Ramos (cell line): ENCODE measurements around the gene MMS22L.

Source experiments
- in situ Hi-C: fragments of 300-500 bp; cut with MboI; formaldehyde crosslinking; loops from one replicate; pipeline ENCODE4 v1.14.3; 2022; ENCODE audit warnings: low sequenced_read_pairs; ENCODE audit not compliant: unreplicated experiment

The MMS22L gene

DNA sequence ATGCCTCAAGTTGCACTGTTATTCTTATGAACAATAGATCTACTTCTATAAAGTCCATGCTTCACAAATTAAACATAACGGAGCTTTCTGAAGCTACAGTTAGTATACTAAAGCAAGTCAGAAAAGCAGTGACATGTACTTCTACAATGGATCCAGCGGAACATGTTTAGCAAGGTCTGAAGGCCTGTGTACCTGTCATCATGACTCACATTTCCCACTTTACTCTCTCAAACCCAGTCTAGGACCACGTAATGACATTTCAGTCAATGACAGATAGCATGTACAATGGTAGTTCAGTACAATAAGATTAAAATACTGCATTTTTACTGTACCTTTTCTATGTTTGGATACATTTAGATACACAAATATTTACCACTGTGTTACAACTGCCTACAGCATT is 132.1 kb downstream of the MMS22L start:
- in situ Hi-C loops = no loop called here

DNA sequence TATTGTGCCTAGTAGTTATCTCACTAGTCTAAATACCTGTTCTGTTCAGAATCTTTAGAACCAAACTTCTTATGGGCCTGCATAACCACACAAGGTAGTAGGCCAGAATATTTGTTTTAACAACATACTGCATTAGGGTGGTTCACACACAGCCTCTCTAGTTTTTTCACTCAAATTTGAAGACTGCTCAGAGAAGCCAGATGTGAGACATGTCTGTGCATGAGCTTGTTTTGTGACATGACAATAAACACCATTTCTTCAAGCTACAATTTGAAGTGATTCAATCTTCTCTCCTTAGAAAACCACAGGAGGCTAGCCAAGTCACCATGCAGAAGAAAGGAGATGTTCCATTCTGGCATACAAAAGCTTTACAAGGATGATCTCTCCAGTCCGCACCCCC is 135.6 kb downstream of the MMS22L start:
- in situ Hi-C loops = no loop called here

DNA sequence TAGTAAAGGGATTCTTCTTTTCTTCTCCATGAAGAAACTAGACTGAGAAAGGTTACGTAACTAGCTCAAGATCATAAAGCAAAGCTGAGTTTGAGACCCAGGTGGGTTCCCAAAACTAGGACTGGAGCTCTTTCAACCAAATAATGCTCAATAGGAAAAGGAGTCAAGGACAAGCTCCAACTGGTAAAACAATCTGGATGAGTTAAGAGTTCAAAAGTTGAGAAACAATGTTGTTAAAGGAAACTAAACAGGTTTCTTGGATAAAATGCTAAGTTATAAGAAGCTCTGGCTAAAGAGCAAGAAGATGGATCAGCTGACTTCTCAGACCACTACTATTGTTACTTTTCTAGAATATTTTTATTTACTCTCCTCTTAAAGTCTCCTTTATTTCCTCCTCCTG is 137.3 kb downstream of the MMS22L start:
- in situ Hi-C loops = no loop called here

DNA sequence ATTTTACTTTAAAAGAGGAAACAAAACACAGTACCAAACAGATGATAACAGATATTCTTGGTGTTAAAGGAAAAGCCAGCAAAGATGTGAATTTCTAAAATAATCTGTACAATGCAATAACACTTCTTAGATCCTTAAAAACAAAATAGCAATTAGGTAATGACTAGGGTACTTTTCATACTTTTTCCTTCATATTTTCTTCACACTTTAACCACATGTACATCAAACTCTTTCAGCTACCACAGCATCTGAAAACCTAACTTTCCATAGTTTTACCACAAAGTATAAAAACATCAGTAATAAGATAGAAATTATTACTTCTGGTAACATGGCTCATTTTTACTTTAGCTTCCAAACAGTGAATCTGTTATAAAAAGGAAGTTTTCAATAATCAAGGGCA is 141.3 kb downstream of the MMS22L start:
- in situ Hi-C loops = no loop called here

DNA sequence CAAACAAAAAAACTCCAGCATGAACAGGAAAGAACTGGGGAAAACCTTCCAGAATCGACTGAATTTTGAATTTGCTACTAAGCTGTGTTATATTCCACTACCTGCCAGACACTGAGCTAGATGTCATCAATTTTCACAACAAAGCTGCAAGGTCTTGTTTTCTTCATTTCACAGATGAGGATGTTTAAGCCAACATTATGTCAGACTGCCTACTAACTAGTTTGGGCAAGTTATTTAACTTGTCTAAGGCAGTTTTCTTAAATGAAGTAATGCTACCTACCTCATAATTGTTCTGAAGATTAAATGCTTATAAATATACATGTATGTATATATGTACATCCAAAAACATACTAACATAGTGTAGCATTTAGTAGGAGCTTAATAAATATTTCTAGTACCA is 144.4 kb downstream of the MMS22L start:
- in situ Hi-C loops = no loop called here

DNA sequence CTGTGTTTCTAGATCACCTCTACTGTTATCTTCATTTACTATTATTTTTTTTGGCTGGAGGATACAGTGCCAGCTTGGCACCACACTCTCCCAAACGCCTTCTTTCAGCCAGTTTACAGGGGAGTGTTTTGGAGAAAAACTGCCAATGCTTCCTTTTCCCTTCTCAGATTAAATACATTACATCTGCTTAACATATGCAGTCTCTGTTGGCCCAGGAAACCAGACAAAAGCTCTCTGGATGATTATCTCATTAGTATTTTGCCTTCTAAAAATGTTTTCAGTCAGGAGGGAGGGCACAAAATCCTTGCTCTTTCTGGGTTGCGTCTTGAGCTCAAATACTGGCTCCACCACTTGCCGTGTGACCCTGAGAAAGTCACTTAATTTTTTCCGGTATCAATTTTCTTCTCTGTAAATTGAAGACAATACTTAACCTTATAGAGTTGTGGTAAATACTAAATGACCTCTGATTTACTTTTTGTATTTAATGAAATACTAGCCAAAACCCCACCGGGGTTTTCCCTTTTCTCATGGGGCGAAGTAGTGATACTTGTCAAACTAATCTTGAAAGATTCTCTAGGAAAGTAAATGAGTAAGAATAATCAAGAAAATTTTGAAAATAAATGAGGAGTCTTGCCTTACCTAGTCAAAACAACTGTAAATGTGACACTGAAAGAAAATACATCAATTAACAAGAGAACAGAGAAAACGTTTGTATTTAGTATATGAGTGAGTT is 146.2 kb downstream of the MMS22L start:
- in situ Hi-C loops = no loop called here

DNA sequence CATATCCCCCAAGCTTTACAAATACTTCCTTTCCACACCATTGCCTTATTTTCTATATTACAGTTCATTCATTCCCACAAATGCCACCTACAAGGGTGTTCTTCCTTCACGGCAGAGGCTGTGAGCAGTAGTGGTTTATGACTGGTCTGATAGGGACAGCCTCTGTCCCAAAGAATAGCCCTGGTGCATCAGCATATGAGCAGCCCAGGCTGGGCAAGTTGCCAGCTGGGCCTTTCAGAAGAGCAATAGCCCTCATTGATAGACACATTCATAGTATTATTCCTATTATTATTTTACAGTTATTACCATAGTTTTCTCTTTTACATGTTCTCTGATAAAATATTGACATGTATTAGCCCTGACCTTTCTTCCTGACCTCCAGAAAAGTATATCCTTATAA is 149.9 kb downstream of the MMS22L start:
- in situ Hi-C loops = no loop called here

DNA sequence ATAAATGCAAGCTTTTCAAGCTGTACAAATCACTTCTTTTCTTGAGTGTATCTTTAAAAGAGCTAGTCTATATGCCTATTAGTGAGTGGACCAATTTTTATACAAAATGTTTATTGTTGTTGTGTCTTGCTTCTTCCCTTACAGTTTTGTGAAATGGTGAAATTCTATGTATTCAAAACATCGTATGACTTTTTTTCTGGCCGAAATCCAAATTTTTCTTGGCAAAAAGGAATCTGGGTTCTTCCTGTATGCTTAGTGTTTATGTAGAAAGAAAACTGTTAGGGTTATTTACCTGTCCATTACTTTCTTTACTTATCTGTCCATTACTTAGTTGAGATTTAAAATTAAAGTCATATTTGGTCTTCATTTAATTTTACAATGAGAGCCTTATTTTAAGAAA is 153.9 kb downstream of the MMS22L start:
- in situ Hi-C loops = no loop called here

DNA sequence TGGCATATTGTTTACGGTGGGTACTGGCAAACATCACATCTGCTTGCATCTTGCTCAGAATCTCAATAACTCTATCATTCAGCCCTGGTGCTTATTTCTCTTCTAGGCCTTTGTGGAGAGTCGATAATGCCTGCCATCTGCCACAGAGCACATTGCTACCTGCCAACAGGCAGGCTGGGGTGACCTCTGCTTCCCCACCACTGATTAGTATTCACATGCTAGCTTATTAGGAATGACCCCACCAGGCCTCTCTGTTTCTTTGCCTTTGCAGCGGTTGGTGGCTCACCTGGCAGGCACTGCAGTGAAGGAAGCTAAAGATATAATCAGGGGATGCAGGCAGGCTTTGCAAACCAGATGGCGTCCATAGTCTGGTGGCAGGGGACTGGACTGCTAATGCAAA is 154.5 kb downstream of the MMS22L start:
- in situ Hi-C loops = no loop called here

DNA sequence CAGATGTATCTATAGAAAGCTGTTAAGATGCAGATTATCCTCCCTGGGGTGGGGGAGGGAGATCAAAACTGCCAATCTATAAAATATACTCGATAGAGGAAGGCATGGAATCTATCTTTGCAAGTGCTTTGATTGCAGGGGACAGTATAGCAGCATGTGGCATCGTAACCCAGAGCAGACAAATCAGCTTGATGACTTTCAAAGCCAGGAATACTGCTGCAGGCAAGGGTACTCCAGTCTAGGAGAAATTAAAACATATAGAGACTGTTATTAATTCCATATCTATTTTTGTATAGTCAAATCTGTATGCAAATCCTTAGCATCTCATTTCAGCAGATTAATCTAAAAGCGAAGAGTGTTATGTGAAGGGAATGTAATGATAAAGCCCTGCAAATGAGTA is 159.4 kb downstream of the MMS22L start:
- in situ Hi-C loops = no loop called here

DNA sequence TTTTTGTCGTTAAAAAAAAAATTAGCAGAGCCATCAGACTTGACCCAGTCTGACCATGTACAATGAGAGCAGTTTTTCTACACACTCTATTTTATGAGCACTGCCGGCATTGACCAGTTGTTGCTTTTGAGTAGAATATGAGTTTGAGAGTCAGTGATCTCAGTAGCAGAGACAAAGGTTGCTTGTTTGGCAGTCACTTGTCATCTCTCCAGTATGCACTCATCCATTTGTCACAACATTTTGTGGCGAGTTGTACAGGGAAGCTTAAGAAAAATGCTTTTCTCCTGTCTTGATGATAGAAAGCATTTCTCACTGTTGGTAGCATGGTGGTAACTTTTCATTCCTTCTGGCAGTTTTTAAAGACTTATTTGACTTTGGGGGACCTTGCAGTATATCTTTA is 159.9 kb downstream of the MMS22L start:
- in situ Hi-C loops = no loop called here

DNA sequence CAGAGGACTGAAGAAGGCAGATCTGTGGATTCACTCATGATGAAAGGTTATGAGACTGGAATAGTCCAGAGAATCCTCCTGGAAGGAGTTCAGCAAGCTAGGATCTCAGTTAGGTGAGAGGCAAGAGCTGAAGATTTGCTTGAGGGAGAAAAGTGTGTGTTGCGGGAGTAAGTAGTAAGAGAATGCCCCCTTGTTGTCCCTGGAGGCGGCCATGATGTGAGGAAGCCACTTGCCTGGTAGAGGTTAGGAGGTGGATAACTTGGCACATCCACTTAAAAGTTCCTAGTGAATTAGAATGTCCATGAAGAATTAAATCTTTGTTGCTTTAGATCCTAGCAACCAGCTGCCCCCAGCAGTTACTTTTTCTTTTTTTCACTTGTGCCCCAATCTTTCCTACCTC is 162.5 kb downstream of the MMS22L start:
- in situ Hi-C loops = no loop called here

DNA sequence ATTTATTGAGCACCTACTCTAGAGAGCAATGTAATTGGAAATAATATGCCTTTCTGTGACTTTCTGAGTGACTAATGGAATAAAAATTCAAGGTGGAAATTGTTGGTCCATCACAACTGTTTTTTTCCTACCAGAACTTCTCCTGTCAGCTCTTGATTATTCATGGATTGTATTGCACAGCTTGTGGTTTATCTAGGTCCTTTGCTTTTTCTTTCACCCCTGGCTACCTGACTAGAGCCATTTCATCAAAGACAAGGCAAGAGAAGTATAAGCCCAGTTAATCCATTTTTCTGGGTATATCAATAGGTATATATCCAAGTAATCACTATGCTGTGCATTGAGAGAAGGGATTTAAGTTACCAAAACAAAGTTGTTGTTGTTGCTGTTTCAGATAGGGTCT is 168.4 kb downstream of the MMS22L start:
- in situ Hi-C loops = no loop called here

DNA sequence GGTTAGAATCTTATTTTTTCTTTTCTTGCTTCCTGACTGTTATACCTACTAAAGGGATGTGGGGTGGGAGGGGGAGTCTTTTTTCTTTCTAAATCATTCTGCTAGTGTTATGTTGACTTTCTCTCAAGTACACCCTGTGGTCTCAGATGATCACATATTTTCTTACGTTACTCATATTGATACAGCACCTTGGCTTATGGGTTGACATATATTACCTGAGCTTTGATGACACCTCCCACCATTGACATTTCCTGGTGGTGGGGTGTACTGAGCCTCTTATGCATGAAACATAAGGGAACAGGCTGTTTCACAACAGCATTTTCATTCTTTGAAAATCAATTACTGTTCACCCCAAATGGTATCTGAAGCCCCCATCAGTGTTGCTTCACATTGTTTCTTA is 169.8 kb downstream of the MMS22L start:
- in situ Hi-C loops = no loop called here

DNA sequence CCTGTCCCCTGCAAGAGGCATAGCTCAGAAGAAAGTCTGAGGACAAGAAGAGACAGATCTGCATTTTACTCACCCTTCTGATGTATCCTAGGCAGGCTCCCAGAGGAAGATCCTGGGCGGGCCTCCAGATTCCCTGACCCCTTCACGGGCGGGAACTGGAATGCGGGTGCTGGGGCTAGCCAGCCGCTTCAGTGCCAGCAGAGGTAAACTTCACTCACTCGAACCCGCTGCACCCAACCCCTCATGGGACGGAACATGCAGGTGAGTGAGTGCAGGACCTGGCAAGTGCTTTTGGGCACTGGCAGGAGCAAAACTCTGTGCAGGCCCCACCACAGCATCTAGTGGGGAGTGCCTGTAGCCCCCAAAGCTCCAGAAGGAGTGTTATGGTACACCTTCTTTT is 171.8 kb downstream of the MMS22L start:
- in situ Hi-C loops = no loop called here

DNA sequence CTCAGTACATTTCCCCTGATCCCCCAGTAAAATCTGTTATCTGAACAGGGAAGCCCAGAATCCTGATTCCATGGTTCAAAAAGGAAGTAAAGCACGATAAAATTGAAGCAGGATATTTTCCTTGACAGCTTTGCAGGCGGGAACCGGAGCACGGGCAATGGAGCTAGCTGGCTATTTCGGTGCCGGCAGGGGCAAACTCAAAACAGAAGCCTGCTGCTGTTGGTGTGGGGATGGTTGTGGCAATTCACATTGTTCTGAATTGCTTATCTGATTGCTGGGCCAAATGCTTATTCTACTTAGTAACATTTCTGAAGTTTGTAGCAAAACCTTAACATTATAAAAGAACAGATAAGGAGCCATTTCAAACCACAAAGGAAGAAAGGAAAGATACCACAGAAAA is 172.4 kb downstream of the MMS22L start:
- in situ Hi-C loops = no loop called here

DNA sequence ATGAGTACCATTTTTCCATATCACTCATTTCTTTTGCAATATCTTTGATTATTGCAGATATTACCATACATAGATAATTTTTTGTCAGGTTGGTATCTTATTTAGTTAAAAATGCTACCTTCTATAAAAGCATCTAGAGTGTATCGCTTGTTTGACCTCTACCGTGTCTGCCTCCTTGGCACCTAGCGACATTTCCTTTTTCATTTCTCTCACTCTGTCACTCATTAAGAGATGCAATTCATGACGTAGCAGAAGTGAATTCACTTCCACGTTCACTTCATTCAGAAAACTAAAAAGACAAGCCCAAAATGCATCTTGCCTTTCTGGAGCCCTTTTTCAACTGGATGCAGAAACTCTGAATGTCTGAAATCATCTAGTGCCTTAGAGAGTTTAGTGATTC is 172.9 kb downstream of the MMS22L start:
- in situ Hi-C loops = no loop called here

DNA sequence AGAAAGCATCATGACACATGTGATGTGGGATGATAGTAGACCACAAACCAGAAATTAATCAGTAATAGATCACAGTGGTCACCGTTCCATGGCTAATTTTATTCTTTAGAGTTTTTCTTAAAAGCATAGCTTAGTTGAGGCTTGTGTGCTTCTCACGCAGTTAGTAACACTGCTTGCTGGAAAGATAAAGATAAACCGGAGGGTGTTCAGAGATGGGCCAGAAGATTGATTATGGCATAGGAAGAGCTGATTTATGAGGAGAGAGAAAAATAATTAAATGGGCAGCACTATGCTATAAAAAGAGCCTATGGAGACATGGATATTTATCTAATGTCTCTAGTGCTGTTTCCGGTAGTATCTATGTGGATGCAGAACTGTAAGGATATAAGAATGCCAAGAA is 173.6 kb downstream of the MMS22L start:
- in situ Hi-C loops = no loop called here

DNA sequence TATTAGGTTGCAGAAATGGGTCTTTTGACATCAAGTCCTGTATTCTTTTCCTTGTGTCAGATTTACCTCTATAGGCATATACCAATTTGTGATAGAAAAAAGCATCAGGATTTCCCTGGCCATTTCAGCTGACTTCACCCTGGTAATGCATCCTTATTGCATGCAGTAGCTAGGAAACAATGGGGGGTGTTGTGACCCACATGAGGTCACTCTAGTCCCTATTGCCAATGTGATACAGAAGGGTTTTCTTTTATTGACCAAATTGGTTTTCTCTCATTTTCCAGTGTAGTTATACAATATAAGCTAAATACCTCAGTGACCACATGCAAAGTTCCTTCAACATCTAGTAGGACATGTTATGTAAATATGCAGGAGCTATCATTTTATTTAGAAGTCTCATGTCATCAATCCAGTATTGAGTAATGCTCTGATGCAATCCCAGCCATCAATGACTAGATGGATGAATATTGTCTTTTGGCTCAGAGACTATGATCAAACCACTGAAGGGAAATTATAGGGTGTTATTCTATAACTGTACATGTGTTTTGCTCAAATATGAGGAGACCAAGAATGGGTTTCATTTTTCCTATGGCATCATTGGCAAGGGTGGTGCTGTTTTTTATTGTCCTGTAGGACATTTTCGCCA is 180.7 kb downstream of the MMS22L start:
- in situ Hi-C loops = no loop called here

DNA sequence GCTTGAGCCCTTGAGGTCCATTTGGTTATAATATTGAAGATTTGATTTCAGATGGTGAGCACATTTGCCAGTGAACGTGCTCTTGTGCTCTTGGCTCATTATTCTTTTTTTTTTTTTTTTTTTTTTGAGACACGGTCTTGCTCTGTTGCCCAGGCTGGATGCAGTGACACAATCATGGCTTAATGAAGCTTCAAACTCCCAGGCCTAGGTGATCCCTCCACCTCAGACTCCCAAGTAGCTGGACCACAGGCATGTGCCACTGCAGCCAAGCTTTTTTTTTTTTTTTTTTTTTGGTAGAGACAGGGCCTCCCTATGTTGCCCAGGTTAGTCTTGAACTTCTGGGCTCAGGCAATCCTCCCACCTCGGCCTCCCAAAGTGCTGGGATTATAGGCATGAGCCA is 182.3 kb downstream of the MMS22L start:
- in situ Hi-C loops = no loop called here

DNA sequence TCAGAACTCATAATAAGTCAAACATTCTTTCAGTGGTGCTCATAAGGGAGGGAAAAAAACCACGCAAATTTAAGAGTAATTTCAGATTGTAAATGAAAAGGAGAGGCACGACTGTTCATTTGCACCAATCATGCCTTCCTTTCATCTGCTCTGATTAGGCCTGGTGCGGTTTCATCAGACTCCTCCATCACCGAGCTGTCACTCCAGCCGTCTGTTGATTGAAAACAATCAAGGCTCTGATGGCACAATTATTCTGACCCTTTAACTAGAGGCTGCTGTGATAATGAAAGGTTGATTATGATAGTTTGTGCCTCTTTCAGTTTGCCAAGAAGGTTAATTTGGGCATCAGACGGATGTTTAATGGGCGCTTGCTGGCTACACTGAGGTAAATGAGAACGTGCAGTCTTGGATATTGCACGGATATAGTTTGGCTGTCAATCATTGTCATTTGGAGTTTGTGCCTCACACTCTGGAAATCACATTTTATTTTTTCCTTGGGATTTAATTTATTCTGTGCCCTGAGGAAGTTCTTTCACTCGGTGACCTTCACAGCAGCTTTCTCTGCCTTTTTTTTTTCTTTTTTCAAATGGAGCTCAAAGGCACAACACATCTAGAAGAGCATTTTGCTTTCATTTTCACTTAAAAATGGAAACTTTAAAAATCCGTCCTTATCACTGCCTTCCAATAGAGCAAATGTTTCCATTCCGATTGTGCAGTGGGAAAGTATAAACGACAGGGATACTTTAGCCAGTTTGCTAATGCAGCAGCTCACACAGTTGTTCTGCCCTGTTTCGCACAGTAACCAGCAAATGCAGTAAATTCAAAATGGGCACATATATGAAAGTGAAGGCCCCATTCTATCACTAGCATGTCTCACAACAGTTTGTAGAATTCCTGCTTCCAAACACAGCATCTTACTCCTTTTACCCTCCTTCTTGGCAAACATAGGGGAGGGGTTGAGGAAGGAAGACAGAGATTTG is 185.7 kb downstream of the MMS22L start:
- in situ Hi-C loops = no loop called here
